PC-9 (cell line): Measurements from ENCODE around the gene KLK12. TPM values are rescaled to one million over a fixed set of nuclear protein-coding genes. Genes with fewer than 3 reads are reported as not detected.

ENCODE experiments used
- BruUV-seq: library from RNA; stranded (reverse); fragments of 400-500 nt; replicated peaks from 2 replicates; lab custom pipeline; 2021; lab: Mats Ljungman, UMichigan
- CTCF ChIA-PET: fragments of 300-600 bp; sonication (Branson Sonifier 250); formaldehyde crosslinking; loops from one replicate; lab custom pipeline; 2022; ENCODE audit warnings: antibody characterized with exemption; lab: Charles Lee
- POLR2A ChIA-PET: fragments of 300-600 bp; sonication (Branson Sonifier 250); formaldehyde crosslinking; loops from one replicate; lab custom pipeline; 2022; ENCODE audit warnings: antibody characterized with exemption; ENCODE audit not compliant: unreplicated experiment; lab: Charles Lee
- DNase-seq, 2 experiments: peaks; one replicate each; pipeline versions ENCODE4 v3.0.0 to v3.0.0-alpha.2; 2015 to 2022; ENCODE audit warnings: mixed read lengths in 1 of 2
- H2AFZ ChIP-seq: fragments of 200-600 bp; sonication (generic); 2 replicates; pipeline ENCODE4 v1.8.1; 2017; ENCODE audit warnings: antibody characterized with exemption
- H3F3A ChIP-seq: fragments of 200-600 bp; sonication (generic); 2 replicates; pipeline ENCODE4 v1.8.1; 2017; ENCODE audit warnings: antibody characterized with exemption, mild to moderate bottlenecking, low read depth; ENCODE audit not compliant: insufficient read depth
- H3K27ac ChIP-seq: fragments of 200-600 bp; sonication (generic); 2 replicates; pipeline ENCODE4 v1.6.1; 2016; ENCODE audit warnings: mixed run types
- H3K27me3 ChIP-seq: fragments of 200-600 bp; sonication (generic); 2 replicates; pipeline ENCODE4 v1.6.1; 2016; ENCODE audit warnings: low read depth, mixed run types; ENCODE audit not compliant: insufficient read depth
- H3K36me3 ChIP-seq: fragments of 200-600 bp; sonication (generic); 2 replicates; pipeline ENCODE4 v1.6.1; 2016; ENCODE audit warnings: low read depth, mixed run types
- H3K4me1 ChIP-seq: fragments of 200-600 bp; sonication (generic); replicated peaks from 2 replicates; pipeline ENCODE4 v1.6.1; 2016; ENCODE audit warnings: mixed run types; ENCODE audit not compliant: insufficient read depth
- H3K4me2 ChIP-seq: fragments of 200-600 bp; sonication (generic); 2 replicates; pipeline ENCODE4 v1.6.1; 2017; ENCODE audit warnings: mixed run types
- H3K4me3 ChIP-seq: fragments of 200-600 bp; sonication (generic); 2 replicates; pipeline ENCODE4 v1.6.1; 2016; ENCODE audit warnings: mixed run types
- H3K79me2 ChIP-seq: fragments of 200-600 bp; sonication (generic); 2 replicates; pipeline ENCODE4 v1.6.1; 2017; ENCODE audit warnings: low read depth, mixed run types
- H3K9me2 ChIP-seq: fragments of 200-600 bp; sonication (generic); 2 replicates; pipeline ENCODE4 v1.8.1; 2017; ENCODE audit warnings: mild to moderate bottlenecking; ENCODE audit not compliant: insufficient read depth
- H3K9me3 ChIP-seq: fragments of 200-600 bp; sonication (generic); 2 replicates; pipeline ENCODE4 v1.8.1; 2016; ENCODE audit warnings: low read depth; ENCODE audit not compliant: insufficient read depth
- H4K20me1 ChIP-seq: fragments of 200-600 bp; sonication (generic); 2 replicates; pipeline ENCODE4 v1.8.1; 2017; ENCODE audit not compliant: insufficient read depth
- CTCF ChIP-seq: fragments of 200-600 bp; sonication (generic); conservative IDR thresholded peaks from 2 replicates; pipeline ENCODE4 v1.6.1; 2017; ENCODE audit warnings: mixed run types, antibody characterized with exemption, mild to moderate bottlenecking, moderate library complexity
- EZH2 ChIP-seq: fragments of 200-600 bp; sonication (generic); IDR thresholded peaks from 2 replicates; pipeline ENCODE4 v1.8.0; 2017; ENCODE audit warnings: antibody characterized with exemption, low read depth
- intact Hi-C: fragments of 100-400 bp; cut with micrococcal nuclease; formaldehyde crosslinking; loops from one replicate; pipeline ENCODE4 v1.10.0; 2022; ENCODE audit not compliant: unreplicated experiment
- total RNA-seq: library from RNA; stranded (reverse); gene quantifications from 2 replicates; pipeline ENCODE4 v1.2.3, GENCODE V29; 2021

The KLK12 gene
- total RNA-seq, 1 experiment from 2014 or later, result not detected

GRCh38 chr19:51079481-51080110 is 44.8 kb upstream of the KLK12 start:
- Histone ChIP-seq H2AFZ (no peak overlapping the region), H4K20me1 (no peaks in the 10 kb centered on the region), H3K9me2 (no peaks in the 10 kb centered on the region), H3K4me2 (no peak overlapping the region), H3K27me3 (peaks cover 58% of the 10 kb centered on the region), H3K36me3 (no peaks in the 10 kb centered on the region), H3K79me2 (no peaks in the 10 kb centered on the region), H3K9me3 (no peaks in the 10 kb centered on the region), H3K27ac (no peak overlapping the region), H3F3A (no peaks in the 10 kb centered on the region), H3K4me1 (no peaks in the 10 kb centered on the region), H3K4me3 (no peak overlapping the region)
- TF ChIP-seq CTCF (no peak), EZH2 (no peak)
- CTCF ChIA-PET, result no interaction called here
- no TSS peak for BruUV-seq
- intact Hi-C loops, result no loop called here
- DNase-seq, result no peak
- POLR2A ChIA-PET, result no interaction called here

GRCh38 chr19:51078731-51079130 is 43.9 kb upstream of the KLK12 start:
- ChIA-PET CTCF (no interaction called here), POLR2A (no interaction called here)
- H3K9me2 ChIP-seq, result no peaks in the 10 kb centered on the region
- H3F3A ChIP-seq, result no peaks in the 10 kb centered on the region
- no peaks in the 10 kb centered on the region for H4K20me1 ChIP-seq
- H2AFZ ChIP-seq, result no peak overlapping the region
- no peaks in the 10 kb centered on the region for H3K79me2 ChIP-seq
- H3K4me1 ChIP-seq, result no peaks in the 10 kb centered on the region
- no peak overlapping the region for H3K4me3 ChIP-seq
- no peak overlapping the region for H3K27ac ChIP-seq
- H3K27me3 ChIP-seq, result peaks cover 67% of the 10 kb centered on the region
- intact Hi-C loops, result no loop called here
- TF ChIP-seq CTCF, result no peak
- no peak for TF ChIP-seq EZH2
- H3K36me3 ChIP-seq, result no peaks in the 10 kb centered on the region
- no TSS peak for BruUV-seq
- no peak for DNase-seq
- no peak overlapping the region for H3K4me2 ChIP-seq
- H3K9me3 ChIP-seq, result peaks cover 8% of the 10 kb centered on the region

GRCh38 chr19:51078104-51078503 is 43.3 kb upstream of the KLK12 start:
- no peak overlapping the region for H3K27ac ChIP-seq
- peaks cover 14% of the 10 kb centered on the region for H3K9me3 ChIP-seq
- intact Hi-C loops, result no loop called here
- no peak overlapping the region for H3K4me2 ChIP-seq
- H3K36me3 ChIP-seq, result no peaks in the 10 kb centered on the region
- peaks cover 69% of the 10 kb centered on the region for H3K27me3 ChIP-seq
- no TSS peak for BruUV-seq
- POLR2A ChIA-PET, result no interaction called here
- H3K4me3 ChIP-seq, result no peak overlapping the region
- no peaks in the 10 kb centered on the region for H4K20me1 ChIP-seq
- TF ChIP-seq CTCF, result no peak
- H3K79me2 ChIP-seq, result no peaks in the 10 kb centered on the region
- no peak overlapping the region for H2AFZ ChIP-seq
- CTCF ChIA-PET, result no interaction called here
- DNase-seq, result no peak
- H3F3A ChIP-seq, result no peaks in the 10 kb centered on the region
- H3K9me2 ChIP-seq, result no peaks in the 10 kb centered on the region
- no peaks in the 10 kb centered on the region for H3K4me1 ChIP-seq
